H1 (cell line): Measurements from ENCODE around the gene ELOVL5. TPM values are rescaled to one million over a fixed set of nuclear protein-coding genes. Genes with fewer than 3 reads are reported as not detected.

Source experiments
- CTCF ChIA-PET: fragments of 300-600 bp; sonication (Branson Sonifier 250); formaldehyde crosslinking; loops from one replicate; lab custom pipeline; 2021; ENCODE audit not compliant: partially characterized antibody; lab: Charles Lee
- POLR2A ChIA-PET: fragments of 300-600 bp; sonication (Branson Sonifier 250); formaldehyde crosslinking; loops from one replicate; lab custom pipeline; 2021; ENCODE audit warnings: inconsistent platforms; ENCODE audit not compliant: partially characterized antibody; lab: Charles Lee
- DNase-seq, 2 experiments: peaks; one replicate each; pipeline versions ENCODE4 v3.0.0 to v3.0.0-alpha.2; 2010 to 2022; ENCODE audit warnings: low spot score in 2 of 2, low read depth in 1 of 2, mixed read lengths in 1 of 2
- FAIRE-seq: peaks from 2 replicates; lab custom pipeline; 2011; peaks lifted over from hg19 to GRCh38; lab: Jason Lieb, UNC
- H2AFZ ChIP-seq: 2 replicates; pipeline ENCODE4 v1.8.1; 2012; ENCODE audit warnings: low read length, inconsistent platforms
- H2AK5ac ChIP-seq: 2 replicates; pipeline ENCODE4 v1.6.1; 2013; ENCODE audit warnings: low read depth, low read length
- H2BK120ac ChIP-seq: replicated peaks from 2 replicates; pipeline ENCODE3; 2013; ENCODE audit warnings: low read depth, low read length, inconsistent platforms
- H2BK12ac ChIP-seq: 2 replicates; pipeline ENCODE4 v1.6.1; 2013; ENCODE audit warnings: low read depth, low read length
- H2BK15ac ChIP-seq: 2 replicates; pipeline ENCODE4 v1.6.1; 2013; ENCODE audit warnings: low read length
- H2BK20ac ChIP-seq: 2 replicates; pipeline ENCODE4 v1.6.1; 2013; ENCODE audit warnings: low read length
- H2BK5ac ChIP-seq: 2 replicates; pipeline ENCODE4 v1.6.1; 2013; ENCODE audit warnings: low read depth, low read length
- H3K14ac ChIP-seq: 2 replicates; pipeline ENCODE4 v1.6.1; 2013; ENCODE audit warnings: inconsistent platforms; ENCODE audit not compliant: insufficient read length
- H3K18ac ChIP-seq: 2 replicates; pipeline ENCODE4 v1.6.1; 2013; ENCODE audit warnings: low read length; ENCODE audit errors: extremely low read depth
- H3K23ac ChIP-seq: 2 replicates; pipeline ENCODE4 v1.6.1; 2013; ENCODE audit warnings: inconsistent platforms; ENCODE audit not compliant: insufficient read length
- H3K23me2 ChIP-seq: 2 replicates; pipeline ENCODE4 v1.6.1; 2013; ENCODE audit warnings: low read depth, low read length
- H3K27ac ChIP-seq: 2 replicates; pipeline ENCODE4 v1.6.1; 2011; ENCODE audit warnings: low read depth, low read length, inconsistent platforms
- H3K27me3 ChIP-seq, 4 experiments: replicated peaks in 1 of 4; 1 replicate in 1 of 4; 2 replicates in 3 of 4; pipeline versions ENCODE4 v1.6.1 to v1.8.1; 2011 to 2013; ENCODE audit warnings: low read length in 3 of 4, mild to moderate bottlenecking in 3 of 4, inconsistent platforms in 2 of 4, mixed read lengths in 2 of 4, moderate library complexity in 1 of 4; ENCODE audit not compliant: control insufficient read depth in 3 of 4, insufficient read depth in 3 of 4; ENCODE audit errors: extremely low read depth in 1 of 4
- H3K36me3 ChIP-seq, 4 experiments: 2 replicates each; pipeline versions ENCODE4 v1.6.1 to v1.8.1; 2011 to 2013; ENCODE audit warnings: mild to moderate bottlenecking in 4 of 4, low read length in 3 of 4, moderate library complexity in 2 of 4, control low read depth in 1 of 4, inconsistent platforms in 1 of 4; ENCODE audit not compliant: insufficient read depth in 4 of 4, control insufficient read depth in 2 of 4
- H3K4ac ChIP-seq: replicated peaks from 2 replicates; pipeline ENCODE3; 2013; ENCODE audit warnings: low read length, low read depth, mixed read lengths, inconsistent platforms; ENCODE audit not compliant: insufficient read length
- H3K4me1 ChIP-seq, 4 experiments: replicated peaks in 1 of 4; 1 replicate in 1 of 4; 2 replicates in 3 of 4; pipeline versions ENCODE4 v1.6.1 to v1.8.1; 2011 to 2013; ENCODE audit warnings: low read length in 3 of 4, inconsistent platforms in 2 of 4, mixed read lengths in 1 of 4; ENCODE audit not compliant: insufficient read depth in 4 of 4, control insufficient read depth in 3 of 4
- H3K4me2 ChIP-seq, 2 experiments: 2 replicates each; pipeline versions ENCODE4 v1.6.1 to v1.8.1; 2011 to 2013; ENCODE audit warnings: low read depth in 2 of 2, low read length in 2 of 2, control low read depth in 1 of 2, inconsistent platforms in 1 of 2, mild to moderate bottlenecking in 1 of 2; ENCODE audit not compliant: insufficient read depth in 1 of 2
- H3K4me3 ChIP-seq, 4 experiments: fragments of 200-600, 300-600 bp in 1 of 4; sonication (generic), shearing (Covaris generic), sonication (Bioruptor Twin) in 1 of 4; 2 replicates each; pipeline versions ENCODE4 v1.5.1 to v1.8.1; 2011 to 2016; ENCODE audit warnings: low read length in 4 of 4, low read depth in 3 of 4, control low read depth in 2 of 4, inconsistent platforms in 2 of 4, mild to moderate bottlenecking in 2 of 4, mixed read lengths in 1 of 4, moderate library complexity in 1 of 4; ENCODE audit not compliant: insufficient read depth in 2 of 4; ENCODE audit errors: extremely low read depth in 1 of 4
- H3K56ac ChIP-seq: replicated peaks from 2 replicates; pipeline ENCODE3; 2013; ENCODE audit warnings: low read depth, mild to moderate bottlenecking, mixed read lengths, low read length, inconsistent platforms; ENCODE audit not compliant: insufficient read length
- H3K79me1 ChIP-seq: 2 replicates; pipeline ENCODE4 v1.6.1; 2013; ENCODE audit warnings: low read depth, low read length, control low read depth
- H3K79me2 ChIP-seq, 2 experiments: 2 replicates each; pipeline versions ENCODE4 v1.6.1 to v1.8.1; 2012 to 2013; ENCODE audit warnings: low read length in 2 of 2, mild to moderate bottlenecking in 2 of 2, inconsistent platforms in 1 of 2; ENCODE audit not compliant: insufficient read depth in 2 of 2, control insufficient read depth in 1 of 2
- H3K9ac ChIP-seq, 4 experiments: replicated peaks in 1 of 4; 1 replicate in 1 of 4; 2 replicates in 3 of 4; pipeline versions ENCODE4 v1.6.1 to v1.8.1; 2011 to 2013; ENCODE audit warnings: low read depth in 3 of 4, low read length in 3 of 4, control low read depth in 2 of 4, mild to moderate bottlenecking in 2 of 4, moderate library complexity in 2 of 4, inconsistent platforms in 1 of 4; ENCODE audit errors: extremely low read depth in 1 of 4
- H3K9me3 ChIP-seq, 2 experiments: 2 replicates each; pipeline versions ENCODE4 v1.6.1 to v1.8.1; 2012 to 2013; ENCODE audit warnings: mild to moderate bottlenecking in 2 of 2, moderate library complexity in 2 of 2, control low read depth in 1 of 2, inconsistent platforms in 1 of 2, low read depth in 1 of 2, low read length in 1 of 2, mixed read lengths in 1 of 2; ENCODE audit not compliant: insufficient read depth in 2 of 2
- H4K20me1 ChIP-seq, 2 experiments: replicated peaks in 1 of 2; 2 replicates each; pipeline versions ENCODE3 to v1.8.1; 2011 to 2013; ENCODE audit warnings: inconsistent platforms in 2 of 2, low read length in 2 of 2, mild to moderate bottlenecking in 1 of 2; ENCODE audit not compliant: insufficient read depth in 2 of 2, control insufficient read depth in 1 of 2
- H4K5ac ChIP-seq: 2 replicates; pipeline ENCODE4 v1.6.1; 2013; ENCODE audit warnings: low read length, low read depth, mixed read lengths, inconsistent platforms; ENCODE audit not compliant: insufficient read length
- H4K8ac ChIP-seq: 2 replicates; pipeline ENCODE4 v1.8.0; 2013; ENCODE audit warnings: mild to moderate bottlenecking, moderate library complexity, low read length, inconsistent platforms; ENCODE audit not compliant: insufficient read depth; ENCODE audit errors: extremely low read depth
- H4K91ac ChIP-seq: replicated peaks from 2 replicates; pipeline ENCODE3; 2013; ENCODE audit warnings: low read length, mixed read lengths, inconsistent platforms; ENCODE audit not compliant: insufficient read length
- BRCA1 ChIP-seq: IDR thresholded peaks from 2 replicates; pipeline ENCODE4 v1.6.1; 2012; ENCODE audit warnings: low read depth, low read length, improper control_type of control experiment
- CHD2 ChIP-seq: IDR thresholded peaks from 2 replicates; pipeline ENCODE4 v1.6.1; 2012; ENCODE audit warnings: low read length, improper control_type of control experiment
- CREB1 ChIP-seq: IDR thresholded peaks from 2 replicates; pipeline ENCODE4 v1.6.1; 2012; ENCODE audit warnings: inconsistent platforms
- HDAC6 ChIP-seq: IDR thresholded peaks from one replicate; pipeline ENCODE4 v1.7.1; 2012; ENCODE audit warnings: low read depth, mild to moderate bottlenecking, inconsistent platforms, low read length, moderate library complexity
- TBP ChIP-seq: IDR thresholded peaks from 2 replicates; pipeline ENCODE4 v1.6.1; 2011; ENCODE audit warnings: low read depth, low read length, improper control_type of control experiment
- WGBS, 2 experiments: shearing (Covaris generic) in 1 of 2; methylation state at CpG; one replicate each; pipeline versions ENCODE4 v1.1.6 to v1.1.7; 2013 to 2015; ENCODE audit warnings: low lambda C conversion rate in 2 of 2, mixed read lengths in 2 of 2, inconsistent platforms in 1 of 2, low coverage in 1 of 2, missing lambda C conversion rate in 1 of 2; ENCODE audit not compliant: insufficient replicate concordance in 2 of 2, insufficient coverage in 1 of 2, insufficient read length in 1 of 2; ENCODE audit errors: extremely low coverage in 1 of 2, missing lambda C conversion rate in 1 of 2; 5-methylcytosine and 5-hydroxymethylcytosine counted together
- polyA plus RNA-seq, 7 experiments: library from polyadenylated mRNA; depleted of rRNA in 3 of 7; stranded (reverse) in 5 of 7; unstranded in 2 of 7; fragments of >200 nt in 5 of 7; fragments of 200-250 nt in 2 of 7; gene quantifications; 1 replicate in 5 of 7; 2 replicates in 1 of 7; 4 replicates in 1 of 7; pipeline versions ENCODE4 v1.2.1 to v1.2.3, GENCODE V29; 2011 to 2013; ENCODE audit warnings: missing spikeins in 2 of 7, mixed read lengths in 2 of 7
- total RNA-seq: library from RNA; stranded (reverse); fragmentation: NEBNext Ultra II Directional; extraction: Animal tissue kit (Norgen Biotek cat#: 25700); gene quantifications from 2 replicates; pipeline ENCODE4 v1.2.1, GENCODE V29; 2021
- TF ChIP-seq, protein P1 (sequence below): IDR thresholded peaks from 2 replicates; pipeline ENCODE4 v1.6.1; 2012; ENCODE audit warnings: inconsistent platforms

The ELOVL5 gene
- total and polyA plus RNA-seq, 2 of the 8 experiments (the other 6 are each of a cell fraction or from before 2014, with no cell fraction given): 113 to 156 TPM

DNA sequence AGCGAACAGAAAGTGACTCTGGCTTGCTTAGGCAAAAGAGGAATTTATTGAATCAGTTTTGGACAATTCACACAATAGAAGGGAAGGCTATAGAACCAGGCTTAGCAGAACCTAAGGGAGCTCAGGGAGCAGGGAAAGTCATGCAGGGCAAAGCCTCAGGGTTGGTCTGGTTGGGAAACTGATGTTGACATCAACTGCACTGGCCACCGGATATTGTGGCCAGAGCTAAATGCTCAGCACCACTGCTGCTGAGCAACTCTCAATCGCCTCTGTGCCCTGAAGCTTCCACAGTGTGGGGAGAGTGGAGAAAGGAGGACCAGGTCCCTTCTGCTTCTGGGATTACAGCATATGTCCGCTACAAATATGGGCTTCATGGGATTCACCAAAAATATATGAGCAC lies 106.8 kb downstream of the ELOVL5 start:
- Histone ChIP-seq H3K4me3 (no peak overlapping the region), H3K4ac (no peak overlapping the region), H3K4me2 (no peak overlapping the region), H4K8ac (no peak overlapping the region), H4K5ac (no peak overlapping the region), H3K79me1 (no peaks in the 10 kb centered on the region), H3K56ac (no peak overlapping the region), H2BK20ac (no peak overlapping the region), H3K18ac (no peak overlapping the region), H3K27me3 (no peaks in the 10 kb centered on the region), H4K91ac (no peak overlapping the region), H3K9ac (no peak overlapping the region), H2BK120ac (no peak overlapping the region), H3K23me2 (no peaks in the 10 kb centered on the region), H3K36me3 (no peaks in the 10 kb centered on the region), H2BK15ac (no peak overlapping the region), H2AK5ac (no peak overlapping the region)
- FAIRE-seq (no peak), DNase-seq (no peak)
- ChIA-PET CTCF (interaction anchor here (0.6 kb wide), 1 partner anchor 70 kb away, joined by 3 read pairs; no protein-coding TSS in a partner anchor), POLR2A (no interaction called here)
- 88% methylated on average over 4 of the region's 4 CpGs; no CpG with 5 or more reads in 1 of the 2 experiments for WGBS, 2 experiments
- TF ChIP-seq, protein P1, sequence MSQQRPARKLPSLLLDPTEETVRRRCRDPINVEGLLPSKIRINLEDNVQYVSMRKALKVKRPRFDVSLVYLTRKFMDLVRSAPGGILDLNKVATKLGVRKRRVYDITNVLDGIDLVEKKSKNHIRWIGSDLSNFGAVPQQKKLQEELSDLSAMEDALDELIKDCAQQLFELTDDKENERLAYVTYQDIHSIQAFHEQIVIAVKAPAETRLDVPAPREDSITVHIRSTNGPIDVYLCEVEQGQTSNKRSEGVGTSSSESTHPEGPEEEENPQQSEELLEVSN: no peak
- TF ChIP-seq CREB1 (no peak), TBP (no peak), CHD2 (no peak), BRCA1 (no peak), HDAC6 (no peak)
- TF ChIP-seq, all 59 proteins: peak for 0
- Histone ChIP-seq H2AFZ (no peak overlapping the region), H3K4me1 (no peaks in the 10 kb centered on the region), H3K27ac (no peak overlapping the region), H3K23ac (no peak overlapping the region), H2BK5ac (no peak overlapping the region), H3K14ac (no peak overlapping the region), H3K79me2 (no peaks in the 10 kb centered on the region), H4K20me1 (no peaks in the 10 kb centered on the region), H2BK12ac (no peak overlapping the region), H3K9me3 (no peaks in the 10 kb centered on the region)
